Peyer's patch (tissue), 4 donors: ENCODE results near the gene ZC3H18.

ENCODE experiments used
- POLR2A ChIP-seq, 2 donors: fragments of 450-650 bp; IDR thresholded peaks; one replicate each; pipeline ENCODE4 v1.5.1; 2017; ENCODE audit warnings: antibody characterized with exemption in 2 of 2, mild to moderate bottlenecking in 2 of 2, moderate library complexity in 2 of 2
- TF ChIP-seq, protein P1 (sequence below), 6 experiments: fragments of 450-650 bp in 4 of 6; fragments of 200-600 bp in 2 of 6; sonication (generic) in 1 of 6; IDR thresholded peaks; one replicate each; pipeline ENCODE4 v1.5.1; 2017 to 2019; ENCODE audit warnings: antibody characterized with exemption in 6 of 6, mild to moderate bottlenecking in 3 of 6, moderate library complexity in 1 of 6

- TF ChIP-seq, protein P1, sequence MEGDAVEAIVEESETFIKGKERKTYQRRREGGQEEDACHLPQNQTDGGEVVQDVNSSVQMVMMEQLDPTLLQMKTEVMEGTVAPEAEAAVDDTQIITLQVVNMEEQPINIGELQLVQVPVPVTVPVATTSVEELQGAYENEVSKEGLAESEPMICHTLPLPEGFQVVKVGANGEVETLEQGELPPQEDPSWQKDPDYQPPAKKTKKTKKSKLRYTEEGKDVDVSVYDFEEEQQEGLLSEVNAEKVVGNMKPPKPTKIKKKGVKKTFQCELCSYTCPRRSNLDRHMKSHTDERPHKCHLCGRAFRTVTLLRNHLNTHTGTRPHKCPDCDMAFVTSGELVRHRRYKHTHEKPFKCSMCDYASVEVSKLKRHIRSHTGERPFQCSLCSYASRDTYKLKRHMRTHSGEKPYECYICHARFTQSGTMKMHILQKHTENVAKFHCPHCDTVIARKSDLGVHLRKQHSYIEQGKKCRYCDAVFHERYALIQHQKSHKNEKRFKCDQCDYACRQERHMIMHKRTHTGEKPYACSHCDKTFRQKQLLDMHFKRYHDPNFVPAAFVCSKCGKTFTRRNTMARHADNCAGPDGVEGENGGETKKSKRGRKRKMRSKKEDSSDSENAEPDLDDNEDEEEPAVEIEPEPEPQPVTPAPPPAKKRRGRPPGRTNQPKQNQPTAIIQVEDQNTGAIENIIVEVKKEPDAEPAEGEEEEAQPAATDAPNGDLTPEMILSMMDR (IDR thresholded peaks at IDR 0.05): no peak
- no peak for TF ChIP-seq POLR2A (IDR thresholded peaks at IDR 0.05)
These were observed 31.7 kb upstream of the ZC3H18 start for GRCh38 chr16:88538366-88539060.
